Stimulated activated CD4-positive, alpha-beta T cell treated with anti-CD3 and anti-CD28 coated beads, Interleukin-15, amount 100 ng/mL, for 24 hours (primary cell): Measurements from ENCODE around the gene CAPN2.
A peak's percentile ranks its signal among the peaks of the same experiment; 100 is the strongest.

Experiments
- DNase-seq: peaks from one replicate; pipeline ENCODE4 v3.0.0-alpha.2; 2020

Gene CAPN2

GRCh38 chr1:223712194-223712849 lies at the start of gene CAPN2:
Gene CAPN2, plus strand, starts transcription at chr1:223712539. Its CDS starts 102 bp downstream, at chr1:223712641.
- peak; percentile 72 for DNase-seq

GRCh38 chr1:223662943-223663342 lies 49.4 kb upstream of the CAPN2 start:
- no peak for DNase-seq

GRCh38 chr1:223664106-223664505 lies 48.2 kb upstream of the CAPN2 start:
- no peak for DNase-seq

- DNase-seq, result no peak
Observed at GRCh38 chr1:223665592-223666312, 46.6 kb upstream of the CAPN2 start, which contains the start of gene CAPN8. Gene CAPN8, minus strand, starts transcription at chr1:223665701. Its CDS starts 55 bp downstream, at chr1:223665646.

- DNase-seq, result no peak
Observed at GRCh38 chr1:223667484-223668182, 44.7 kb upstream of the CAPN2 start.

- no peak for DNase-seq
Observed at GRCh38 chr1:223669003-223669795, 43.1 kb upstream of the CAPN2 start.

GRCh38 chr1:223670458-223671159 lies 41.7 kb upstream of the CAPN2 start:
- DNase-seq, result peak; percentile 30

- no peak for DNase-seq
Observed at GRCh38 chr1:223674119-223674890, 38.0 kb upstream of the CAPN2 start.

GRCh38 chr1:223678841-223679240 lies 33.5 kb upstream of the CAPN2 start:
- DNase-seq, result no peak

GRCh38 chr1:223680188-223680587 lies 32.2 kb upstream of the CAPN2 start:
- DNase-seq, result no peak

GRCh38 chr1:223682502-223682901 lies 29.8 kb upstream of the CAPN2 start:
- DNase-seq, result no peak

- peak; percentile 69 for DNase-seq
Observed at GRCh38 chr1:223683586-223684487, 28.5 kb upstream of the CAPN2 start.

GRCh38 chr1:223684488-223684792 lies 27.9 kb upstream of the CAPN2 start:
- DNase-seq, result no peak

- no peak for DNase-seq
Observed at GRCh38 chr1:223691121-223691520, 21.2 kb upstream of the CAPN2 start.

- DNase-seq, result no peak
Observed at GRCh38 chr1:223695014-223695548, 17.3 kb upstream of the CAPN2 start.

GRCh38 chr1:223695941-223696340 lies 16.4 kb upstream of the CAPN2 start:
- DNase-seq, result no peak

- no peak for DNase-seq
Observed at GRCh38 chr1:223700388-223700918, 11.9 kb upstream of the CAPN2 start.

GRCh38 chr1:223700942-223701637 lies 11.2 kb upstream of the CAPN2 start:
- DNase-seq, result peak; percentile 58
